GM23338 (cell line): Measurements from ENCODE around the gene GUCA2B. TPM values are rescaled to one million over a fixed set of nuclear protein-coding genes. Genes with fewer than 3 reads are reported as not detected.

ENCODE experiments used
- ATAC-seq: fragments of 200-7000 bp; cut with Tn5 transposase; 3 replicates; pipeline ENCODE4 v1.9.1; 2020
- DNase-seq: peaks from one replicate; pipeline ENCODE4 v3.0.0-alpha.2; 2015; ENCODE audit warnings: low spot score
- H2AFZ ChIP-seq: fragments of 200-600 bp; sonication (generic); 2 replicates; pipeline ENCODE4 v1.8.0; 2016; ENCODE audit warnings: antibody characterized with exemption, mild to moderate bottlenecking, moderate library complexity
- H3F3A ChIP-seq: fragments of 200-600 bp; sonication (generic); replicated peaks from 2 replicates; pipeline ENCODE4 v1.8.0; 2017; ENCODE audit warnings: antibody characterized with exemption, mixed run types, low read depth
- H3K27ac ChIP-seq: fragments of 200-600 bp; sonication (generic); 2 replicates; pipeline ENCODE4 v1.6.1; 2016; ENCODE audit warnings: low read depth
- H3K27me3 ChIP-seq: fragments of 200-600 bp; sonication (generic); 2 replicates; pipeline ENCODE4 v1.8.0; 2016; ENCODE audit warnings: mild to moderate bottlenecking, mixed run types, moderate library complexity; ENCODE audit not compliant: insufficient read depth
- H3K36me3 ChIP-seq: fragments of 200-600 bp; sonication (generic); 2 replicates; pipeline ENCODE4 v1.8.0; 2016; ENCODE audit warnings: mild to moderate bottlenecking; ENCODE audit not compliant: insufficient read depth
- H3K4me1 ChIP-seq: fragments of 200-600 bp; sonication (generic); 2 replicates; pipeline ENCODE4 v1.8.0; 2016; ENCODE audit warnings: mild to moderate bottlenecking, moderate library complexity; ENCODE audit not compliant: insufficient read depth
- H3K4me2 ChIP-seq: fragments of 200-600 bp; sonication (generic); 2 replicates; pipeline ENCODE4 v1.7.1; 2017; ENCODE audit warnings: mixed run types
- H3K4me3 ChIP-seq: fragments of 200-600 bp; sonication (generic); 2 replicates; pipeline ENCODE4 v1.6.1; 2016; ENCODE audit warnings: mixed run types
- H3K79me2 ChIP-seq: fragments of 200-600 bp; sonication (generic); replicated peaks from 2 replicates; pipeline ENCODE4 v1.8.0; 2017; ENCODE audit warnings: mild to moderate bottlenecking; ENCODE audit not compliant: insufficient read depth
- H3K9me2 ChIP-seq: fragments of 200-600 bp; sonication (generic); 2 replicates; pipeline ENCODE4 v1.8.0; 2017; ENCODE audit not compliant: insufficient read depth
- H4K20me1 ChIP-seq: fragments of 200-600 bp; sonication (generic); replicated peaks from 2 replicates; pipeline ENCODE4 v1.8.0; 2017; ENCODE audit warnings: mild to moderate bottlenecking; ENCODE audit not compliant: insufficient read depth
- H3K27ac Mint-ChIP-seq: 2 replicates; pipeline ENCODE4 v1.8.0; 2020; ENCODE audit warnings: inconsistent platforms, mild to moderate bottlenecking, moderate library complexity, mixed read lengths
- H3K27me3 Mint-ChIP-seq: 3 replicates; pipeline ENCODE4 v1.8.0; 2022; ENCODE audit warnings: low read depth, mild to moderate bottlenecking, moderate library complexity, mixed read lengths, inconsistent platforms; ENCODE audit not compliant: insufficient read depth, poor library complexity
- H3K36me3 Mint-ChIP-seq: 3 replicates; pipeline ENCODE4 v1.8.0; 2021; ENCODE audit warnings: low read depth, mild to moderate bottlenecking, inconsistent platforms, moderate library complexity, mixed read lengths
- H3K4me1 Mint-ChIP-seq: 3 replicates; pipeline ENCODE4 v1.8.0; 2020; ENCODE audit warnings: mild to moderate bottlenecking, inconsistent platforms, mixed read lengths
- H3K4me3 Mint-ChIP-seq: 3 replicates; pipeline ENCODE4 v1.8.0; 2021; ENCODE audit warnings: moderate library complexity, mild to moderate bottlenecking, inconsistent platforms, mixed read lengths
- H3K9me3 Mint-ChIP-seq: 3 replicates; pipeline ENCODE4 v1.8.0; 2020; ENCODE audit warnings: moderate library complexity, mild to moderate bottlenecking, inconsistent platforms, mixed read lengths
- CREB1 ChIP-seq: fragments of 250-450 bp; sonication (Bioruptor Pico); IDR thresholded peaks from 2 replicates; pipeline ENCODE4 v1.5.0; 2020; ENCODE audit warnings: low read depth, mild to moderate bottlenecking, moderate library complexity
- EZH2 ChIP-seq: fragments of 200-600 bp; sonication (generic); IDR thresholded peaks from one replicate; pipeline ENCODE4 v1.8.0; 2017; ENCODE audit warnings: antibody characterized with exemption, mild to moderate bottlenecking, low read depth; ENCODE audit not compliant: unreplicated experiment
- EZH2phosphoT487 ChIP-seq: fragments of 200-600 bp; sonication (generic); IDR thresholded peaks from one replicate; pipeline ENCODE4 v1.8.1; 2018; ENCODE audit warnings: antibody characterized with exemption; ENCODE audit not compliant: unreplicated experiment
- JUNB ChIP-seq: IDR thresholded peaks from one replicate; pipeline ENCODE4 v1.6.1; 2016; ENCODE audit warnings: antibody characterized with exemption; ENCODE audit not compliant: unreplicated experiment
- NANOG ChIP-seq: IDR thresholded peaks from 2 replicates; pipeline ENCODE4 v1.6.1; 2016; ENCODE audit warnings: antibody characterized with exemption, borderline replicate concordance
- POLR2AphosphoS5 ChIP-seq: IDR thresholded peaks from 2 replicates; pipeline ENCODE4 v1.6.1; 2016; ENCODE audit warnings: antibody characterized with exemption, low read depth
- STAT1 ChIP-seq: IDR thresholded peaks from one replicate; pipeline ENCODE4 v1.6.1; 2016; ENCODE audit warnings: antibody characterized with exemption; ENCODE audit not compliant: unreplicated experiment
- ZNF114 ChIP-seq: fragments of 250-450 bp; sonication (Bioruptor Pico); IDR thresholded peaks from 2 replicates; pipeline ENCODE4 v1.5.0; 2020; ENCODE audit warnings: mild to moderate bottlenecking, moderate library complexity
- ZNF331 ChIP-seq: fragments of 250-450 bp; sonication (Bioruptor Pico); IDR thresholded peaks from 2 replicates; pipeline ENCODE4 v1.5.0; 2020; ENCODE audit warnings: low read depth, mild to moderate bottlenecking, moderate library complexity
- polyA plus RNA-seq: library from polyadenylated mRNA; unstranded; fragments of >200 nt; fragmentation: Nextera tagmentation; extraction: Ambion mirVana; gene quantifications from 2 replicates; pipeline ENCODE4 v1.2.1, GENCODE V29; 2016
- total RNA-seq: library from RNA; depleted of rRNA; stranded (reverse); fragments of >200 nt; shearing (Covaris generic); gene quantifications from 2 replicates; pipeline ENCODE4 v1.2.3, GENCODE V29; 2014
- TF ChIP-seq, protein P1 (sequence below): IDR thresholded peaks from one replicate; pipeline ENCODE4 v1.6.1; 2018; ENCODE audit warnings: antibody characterized with exemption; ENCODE audit not compliant: unreplicated experiment
- TF ChIP-seq, protein P2 (sequence below): IDR thresholded peaks from 2 replicates; pipeline ENCODE4 v1.6.1; 2016; ENCODE audit warnings: antibody characterized with exemption
- TF ChIP-seq, protein P3 (sequence below): fragments of 250-450 bp; sonication (Bioruptor Pico); IDR thresholded peaks from 2 replicates; pipeline ENCODE4 v1.5.0; 2020; ENCODE audit warnings: mild to moderate bottlenecking, moderate library complexity
- TF ChIP-seq, protein P4 (sequence below), 2 experiments: fragments of 200-600 bp in 1 of 2; sonication (generic) in 1 of 2; conservative IDR thresholded peaks; 2 replicates each; pipeline versions ENCODE4 v1.5.1 to v1.6.1; 2016 to 2017; ENCODE audit warnings: antibody characterized with exemption in 2 of 2, low read depth in 2 of 2, mild to moderate bottlenecking in 2 of 2, moderate library complexity in 1 of 2

The GUCA2B gene
- total and polyA plus RNA-seq, 2 experiments from 2014 or later = not detected

DNA sequence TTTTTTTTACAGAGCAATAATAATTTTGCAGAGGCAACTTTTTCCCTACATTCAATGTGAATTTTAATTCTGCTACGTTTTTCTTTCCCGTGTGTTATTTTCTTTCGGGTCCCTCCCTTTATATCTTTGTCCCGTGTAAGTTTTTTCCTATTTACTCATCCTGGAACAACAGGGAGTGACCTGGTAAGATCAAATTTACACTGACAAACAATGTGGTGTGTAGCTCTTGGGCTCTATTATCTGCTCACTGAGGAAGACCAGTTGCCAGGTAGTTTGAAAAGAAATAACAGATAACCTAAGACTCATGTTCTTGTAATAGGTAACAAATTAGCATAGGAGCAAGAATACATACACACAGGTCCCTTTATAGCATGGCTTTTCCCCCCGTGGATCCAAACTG is 45.0 kb downstream of the GUCA2B start:
- ATAC-seq (no peak), DNase-seq (no peak)
- no peaks in the 10 kb centered on the region; the same call in 1 of the 2 replicates for H4K20me1 ChIP-seq
- no peaks in the 10 kb centered on the region for H3K27me3 ChIP-seq
- H2AFZ ChIP-seq = no peak overlapping the region
- peaks cover 12% of the 10 kb centered on the region; the same call in 1 of the 2 replicates for H3K36me3 ChIP-seq
- no peaks in the 10 kb centered on the region for H3F3A ChIP-seq
- peaks cover 4% of the 10 kb centered on the region for H3K27me3 Mint-ChIP-seq
- H3K79me2 ChIP-seq = 0 out of 2 replicates have a peak, but pooled peaks cover 9% of the 10 kb centered on the region
- TF ChIP-seq, protein P1, sequence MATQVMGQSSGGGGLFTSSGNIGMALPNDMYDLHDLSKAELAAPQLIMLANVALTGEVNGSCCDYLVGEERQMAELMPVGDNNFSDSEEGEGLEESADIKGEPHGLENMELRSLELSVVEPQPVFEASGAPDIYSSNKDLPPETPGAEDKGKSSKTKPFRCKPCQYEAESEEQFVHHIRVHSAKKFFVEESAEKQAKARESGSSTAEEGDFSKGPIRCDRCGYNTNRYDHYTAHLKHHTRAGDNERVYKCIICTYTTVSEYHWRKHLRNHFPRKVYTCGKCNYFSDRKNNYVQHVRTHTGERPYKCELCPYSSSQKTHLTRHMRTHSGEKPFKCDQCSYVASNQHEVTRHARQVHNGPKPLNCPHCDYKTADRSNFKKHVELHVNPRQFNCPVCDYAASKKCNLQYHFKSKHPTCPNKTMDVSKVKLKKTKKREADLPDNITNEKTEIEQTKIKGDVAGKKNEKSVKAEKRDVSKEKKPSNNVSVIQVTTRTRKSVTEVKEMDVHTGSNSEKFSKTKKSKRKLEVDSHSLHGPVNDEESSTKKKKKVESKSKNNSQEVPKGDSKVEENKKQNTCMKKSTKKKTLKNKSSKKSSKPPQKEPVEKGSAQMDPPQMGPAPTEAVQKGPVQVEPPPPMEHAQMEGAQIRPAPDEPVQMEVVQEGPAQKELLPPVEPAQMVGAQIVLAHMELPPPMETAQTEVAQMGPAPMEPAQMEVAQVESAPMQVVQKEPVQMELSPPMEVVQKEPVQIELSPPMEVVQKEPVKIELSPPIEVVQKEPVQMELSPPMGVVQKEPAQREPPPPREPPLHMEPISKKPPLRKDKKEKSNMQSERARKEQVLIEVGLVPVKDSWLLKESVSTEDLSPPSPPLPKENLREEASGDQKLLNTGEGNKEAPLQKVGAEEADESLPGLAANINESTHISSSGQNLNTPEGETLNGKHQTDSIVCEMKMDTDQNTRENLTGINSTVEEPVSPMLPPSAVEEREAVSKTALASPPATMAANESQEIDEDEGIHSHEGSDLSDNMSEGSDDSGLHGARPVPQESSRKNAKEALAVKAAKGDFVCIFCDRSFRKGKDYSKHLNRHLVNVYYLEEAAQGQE = no peak
- TF ChIP-seq ZNF331 (CRISPR knock-in tag) = no peak
- no peak for TF ChIP-seq ZNF114 (CRISPR knock-in tag)
- TF ChIP-seq CREB1 (CRISPR knock-in tag) = no peak
- TF ChIP-seq STAT1 = no peak
- no peak for TF ChIP-seq JUNB
- TF ChIP-seq POLR2AphosphoS5 = no peak
- TF ChIP-seq NANOG = no peak
- TF ChIP-seq, protein P2, sequence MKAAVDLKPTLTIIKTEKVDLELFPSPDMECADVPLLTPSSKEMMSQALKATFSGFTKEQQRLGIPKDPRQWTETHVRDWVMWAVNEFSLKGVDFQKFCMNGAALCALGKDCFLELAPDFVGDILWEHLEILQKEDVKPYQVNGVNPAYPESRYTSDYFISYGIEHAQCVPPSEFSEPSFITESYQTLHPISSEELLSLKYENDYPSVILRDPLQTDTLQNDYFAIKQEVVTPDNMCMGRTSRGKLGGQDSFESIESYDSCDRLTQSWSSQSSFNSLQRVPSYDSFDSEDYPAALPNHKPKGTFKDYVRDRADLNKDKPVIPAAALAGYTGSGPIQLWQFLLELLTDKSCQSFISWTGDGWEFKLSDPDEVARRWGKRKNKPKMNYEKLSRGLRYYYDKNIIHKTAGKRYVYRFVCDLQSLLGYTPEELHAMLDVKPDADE = no peak
- TF ChIP-seq, protein P3, sequence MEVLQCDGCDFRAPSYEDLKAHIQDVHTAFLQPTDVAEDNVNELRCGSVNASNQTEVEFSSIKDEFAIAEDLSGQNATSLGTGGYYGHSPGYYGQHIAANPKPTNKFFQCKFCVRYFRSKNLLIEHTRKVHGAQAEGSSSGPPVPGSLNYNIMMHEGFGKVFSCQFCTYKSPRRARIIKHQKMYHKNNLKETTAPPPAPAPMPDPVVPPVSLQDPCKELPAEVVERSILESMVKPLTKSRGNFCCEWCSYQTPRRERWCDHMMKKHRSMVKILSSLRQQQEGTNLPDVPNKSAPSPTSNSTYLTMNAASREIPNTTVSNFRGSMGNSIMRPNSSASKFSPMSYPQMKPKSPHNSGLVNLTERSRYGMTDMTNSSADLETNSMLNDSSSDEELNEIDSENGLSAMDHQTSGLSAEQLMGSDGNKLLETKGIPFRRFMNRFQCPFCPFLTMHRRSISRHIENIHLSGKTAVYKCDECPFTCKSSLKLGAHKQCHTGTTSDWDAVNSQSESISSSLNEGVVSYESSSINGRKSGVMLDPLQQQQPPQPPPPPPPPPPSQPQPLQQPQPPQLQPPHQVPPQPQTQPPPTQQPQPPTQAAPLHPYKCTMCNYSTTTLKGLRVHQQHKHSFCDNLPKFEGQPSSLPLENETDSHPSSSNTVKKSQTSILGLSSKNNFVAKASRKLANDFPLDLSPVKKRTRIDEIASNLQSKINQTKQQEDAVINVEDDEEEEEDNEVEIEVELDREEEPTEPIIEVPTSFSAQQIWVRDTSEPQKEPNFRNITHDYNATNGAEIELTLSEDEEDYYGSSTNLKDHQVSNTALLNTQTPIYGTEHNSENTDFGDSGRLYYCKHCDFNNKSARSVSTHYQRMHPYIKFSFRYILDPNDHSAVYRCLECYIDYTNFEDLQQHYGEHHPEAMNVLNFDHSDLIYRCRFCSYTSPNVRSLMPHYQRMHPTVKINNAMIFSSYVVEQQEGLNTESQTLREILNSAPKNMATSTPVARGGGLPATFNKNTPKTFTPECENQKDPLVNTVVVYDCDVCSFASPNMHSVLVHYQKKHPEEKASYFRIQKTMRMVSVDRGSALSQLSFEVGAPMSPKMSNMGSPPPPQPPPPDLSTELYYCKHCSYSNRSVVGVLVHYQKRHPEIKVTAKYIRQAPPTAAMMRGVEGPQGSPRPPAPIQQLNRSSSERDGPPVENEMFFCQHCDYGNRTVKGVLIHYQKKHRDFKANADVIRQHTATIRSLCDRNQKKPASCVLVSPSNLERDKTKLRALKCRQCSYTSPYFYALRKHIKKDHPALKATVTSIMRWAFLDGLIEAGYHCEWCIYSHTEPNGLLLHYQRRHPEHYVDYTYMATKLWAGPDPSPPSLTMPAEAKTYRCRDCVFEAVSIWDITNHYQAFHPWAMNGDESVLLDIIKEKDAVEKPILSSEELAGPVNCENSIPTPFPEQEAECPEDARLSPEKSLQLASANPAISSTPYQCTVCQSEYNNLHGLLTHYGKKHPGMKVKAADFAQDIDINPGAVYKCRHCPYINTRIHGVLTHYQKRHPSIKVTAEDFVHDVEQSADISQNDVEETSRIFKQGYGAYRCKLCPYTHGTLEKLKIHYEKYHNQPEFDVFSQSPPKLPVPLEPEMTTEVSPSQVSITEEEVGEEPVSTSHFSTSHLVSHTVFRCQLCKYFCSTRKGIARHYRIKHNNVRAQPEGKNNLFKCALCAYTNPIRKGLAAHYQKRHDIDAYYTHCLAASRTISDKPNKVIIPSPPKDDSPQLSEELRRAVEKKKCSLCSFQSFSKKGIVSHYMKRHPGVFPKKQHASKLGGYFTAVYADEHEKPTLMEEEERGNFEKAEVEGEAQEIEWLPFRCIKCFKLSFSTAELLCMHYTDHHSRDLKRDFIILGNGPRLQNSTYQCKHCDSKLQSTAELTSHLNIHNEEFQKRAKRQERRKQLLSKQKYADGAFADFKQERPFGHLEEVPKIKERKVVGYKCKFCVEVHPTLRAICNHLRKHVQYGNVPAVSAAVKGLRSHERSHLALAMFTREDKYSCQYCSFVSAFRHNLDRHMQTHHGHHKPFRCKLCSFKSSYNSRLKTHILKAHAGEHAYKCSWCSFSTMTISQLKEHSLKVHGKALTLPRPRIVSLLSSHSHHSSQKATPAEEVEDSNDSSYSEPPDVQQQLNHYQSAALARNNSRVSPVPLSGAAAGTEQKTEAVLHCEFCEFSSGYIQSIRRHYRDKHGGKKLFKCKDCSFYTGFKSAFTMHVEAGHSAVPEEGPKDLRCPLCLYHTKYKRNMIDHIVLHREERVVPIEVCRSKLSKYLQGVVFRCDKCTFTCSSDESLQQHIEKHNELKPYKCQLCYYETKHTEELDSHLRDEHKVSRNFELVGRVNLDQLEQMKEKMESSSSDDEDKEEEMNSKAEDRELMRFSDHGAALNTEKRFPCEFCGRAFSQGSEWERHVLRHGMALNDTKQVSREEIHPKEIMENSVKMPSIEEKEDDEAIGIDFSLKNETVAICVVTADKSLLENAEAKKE (CRISPR knock-in tag) = no peak
- TF ChIP-seq EZH2phosphoT487 = no peak
- no peak for TF ChIP-seq EZH2
- TF ChIP-seq, protein P4, sequence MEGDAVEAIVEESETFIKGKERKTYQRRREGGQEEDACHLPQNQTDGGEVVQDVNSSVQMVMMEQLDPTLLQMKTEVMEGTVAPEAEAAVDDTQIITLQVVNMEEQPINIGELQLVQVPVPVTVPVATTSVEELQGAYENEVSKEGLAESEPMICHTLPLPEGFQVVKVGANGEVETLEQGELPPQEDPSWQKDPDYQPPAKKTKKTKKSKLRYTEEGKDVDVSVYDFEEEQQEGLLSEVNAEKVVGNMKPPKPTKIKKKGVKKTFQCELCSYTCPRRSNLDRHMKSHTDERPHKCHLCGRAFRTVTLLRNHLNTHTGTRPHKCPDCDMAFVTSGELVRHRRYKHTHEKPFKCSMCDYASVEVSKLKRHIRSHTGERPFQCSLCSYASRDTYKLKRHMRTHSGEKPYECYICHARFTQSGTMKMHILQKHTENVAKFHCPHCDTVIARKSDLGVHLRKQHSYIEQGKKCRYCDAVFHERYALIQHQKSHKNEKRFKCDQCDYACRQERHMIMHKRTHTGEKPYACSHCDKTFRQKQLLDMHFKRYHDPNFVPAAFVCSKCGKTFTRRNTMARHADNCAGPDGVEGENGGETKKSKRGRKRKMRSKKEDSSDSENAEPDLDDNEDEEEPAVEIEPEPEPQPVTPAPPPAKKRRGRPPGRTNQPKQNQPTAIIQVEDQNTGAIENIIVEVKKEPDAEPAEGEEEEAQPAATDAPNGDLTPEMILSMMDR (conservative IDR thresholded peaks at IDR 0.05; ENCODE audit: low read depth in 2 of 2) = no peak
- no peaks in the 10 kb centered on the region for H3K9me3 Mint-ChIP-seq
- no peaks in the 10 kb centered on the region for H3K4me1 Mint-ChIP-seq
- no peaks in the 10 kb centered on the region for H3K9me2 ChIP-seq
- no peak overlapping the region for H3K4me3 Mint-ChIP-seq
- H3K4me2 ChIP-seq = no peak overlapping the region
- H3K4me1 ChIP-seq = no peaks in the 10 kb centered on the region
- H3K4me3 ChIP-seq = no peak overlapping the region
- H3K27ac ChIP-seq = no peak overlapping the region
- no peak overlapping the region for H3K27ac Mint-ChIP-seq
- peaks cover 23% of the 10 kb centered on the region; the same call in 2 of the 3 replicates for H3K36me3 Mint-ChIP-seq
